Glutamatergic neuron (in vitro differentiated cells): ENCODE data around the gene MAGEB16. TPM values are rescaled to one million over a fixed set of nuclear protein-coding genes. Genes with fewer than 3 reads are reported as not detected.

Experiments
- DNase-seq: peaks from one replicate; pipeline ENCODE4 v3.0.0; 2022
- H3K27ac Mint-ChIP-seq: one replicate; pipeline ENCODE4 v1.8.0; 2020; ENCODE audit warnings: mild to moderate bottlenecking, mixed read lengths, inconsistent platforms; ENCODE audit not compliant: unreplicated experiment
- H3K27me3 Mint-ChIP-seq: one replicate; pipeline ENCODE4 v1.8.0; 2020; ENCODE audit warnings: mild to moderate bottlenecking, moderate library complexity, mixed read lengths, inconsistent platforms; ENCODE audit not compliant: unreplicated experiment
- H3K36me3 Mint-ChIP-seq: one replicate; pipeline ENCODE4 v1.8.0; 2020; ENCODE audit warnings: mild to moderate bottlenecking, mixed read lengths, inconsistent platforms; ENCODE audit not compliant: unreplicated experiment
- H3K4me1 Mint-ChIP-seq: one replicate; pipeline ENCODE4 v1.8.0; 2020; ENCODE audit warnings: mild to moderate bottlenecking, low read depth, mixed read lengths, inconsistent platforms; ENCODE audit not compliant: unreplicated experiment
- H3K4me3 Mint-ChIP-seq: one replicate; pipeline ENCODE4 v1.8.0; 2020; ENCODE audit warnings: mild to moderate bottlenecking, mixed read lengths, inconsistent platforms; ENCODE audit not compliant: unreplicated experiment
- H3K9me3 Mint-ChIP-seq: one replicate; pipeline ENCODE4 v1.8.0; 2020; ENCODE audit warnings: mild to moderate bottlenecking, moderate library complexity, mixed read lengths, inconsistent platforms; ENCODE audit not compliant: unreplicated experiment
- total RNA-seq: library from RNA; stranded (reverse); fragmentation: NEBNext Ultra II Directional; extraction: Animal tissue kit (Norgen Biotek cat#: 25700); gene quantifications from one replicate; pipeline ENCODE4 v1.2.1, GENCODE V29; 2021; ENCODE audit not compliant: unreplicated experiment
- TF ChIP-seq, protein P1 (sequence below): fragments of 200-600 bp; sonication (generic); IDR thresholded peaks from one replicate; pipeline ENCODE4 v1.5.0; 2021; ENCODE audit not compliant: partially characterized antibody, unreplicated experiment

The MAGEB16 gene
- total RNA-seq, 1 donor from 2014 or later = not detected

DNA sequence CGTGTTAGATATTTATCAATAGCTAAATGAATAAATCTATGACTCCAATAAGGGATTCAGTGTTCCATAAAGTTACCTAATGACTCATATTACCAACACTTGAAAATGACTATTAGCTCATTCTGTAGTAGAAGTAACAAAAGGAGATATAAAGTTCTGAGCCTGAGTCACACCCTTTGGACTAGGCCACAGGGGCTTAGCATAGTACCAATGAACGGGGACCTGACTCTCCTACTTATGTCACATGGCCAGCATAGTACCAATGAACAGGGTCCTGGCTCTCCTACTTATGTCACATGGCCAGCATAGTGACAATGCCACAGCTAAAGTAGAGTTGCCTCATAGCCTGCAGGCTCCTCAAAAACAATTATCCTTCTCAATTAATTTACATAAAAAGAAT lies 43.7 kb downstream of the MAGEB16 start:
- no peak overlapping the region for H3K27ac Mint-ChIP-seq
- H3K9me3 Mint-ChIP-seq = no peaks in the 10 kb centered on the region
- no peak overlapping the region for H3K4me3 Mint-ChIP-seq
- no peak for DNase-seq
- TF ChIP-seq, protein P1, sequence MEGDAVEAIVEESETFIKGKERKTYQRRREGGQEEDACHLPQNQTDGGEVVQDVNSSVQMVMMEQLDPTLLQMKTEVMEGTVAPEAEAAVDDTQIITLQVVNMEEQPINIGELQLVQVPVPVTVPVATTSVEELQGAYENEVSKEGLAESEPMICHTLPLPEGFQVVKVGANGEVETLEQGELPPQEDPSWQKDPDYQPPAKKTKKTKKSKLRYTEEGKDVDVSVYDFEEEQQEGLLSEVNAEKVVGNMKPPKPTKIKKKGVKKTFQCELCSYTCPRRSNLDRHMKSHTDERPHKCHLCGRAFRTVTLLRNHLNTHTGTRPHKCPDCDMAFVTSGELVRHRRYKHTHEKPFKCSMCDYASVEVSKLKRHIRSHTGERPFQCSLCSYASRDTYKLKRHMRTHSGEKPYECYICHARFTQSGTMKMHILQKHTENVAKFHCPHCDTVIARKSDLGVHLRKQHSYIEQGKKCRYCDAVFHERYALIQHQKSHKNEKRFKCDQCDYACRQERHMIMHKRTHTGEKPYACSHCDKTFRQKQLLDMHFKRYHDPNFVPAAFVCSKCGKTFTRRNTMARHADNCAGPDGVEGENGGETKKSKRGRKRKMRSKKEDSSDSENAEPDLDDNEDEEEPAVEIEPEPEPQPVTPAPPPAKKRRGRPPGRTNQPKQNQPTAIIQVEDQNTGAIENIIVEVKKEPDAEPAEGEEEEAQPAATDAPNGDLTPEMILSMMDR = no peak
- H3K27me3 Mint-ChIP-seq = no peaks in the 10 kb centered on the region
- no peaks in the 10 kb centered on the region for H3K4me1 Mint-ChIP-seq
- H3K36me3 Mint-ChIP-seq = no peaks in the 10 kb centered on the region

DNA sequence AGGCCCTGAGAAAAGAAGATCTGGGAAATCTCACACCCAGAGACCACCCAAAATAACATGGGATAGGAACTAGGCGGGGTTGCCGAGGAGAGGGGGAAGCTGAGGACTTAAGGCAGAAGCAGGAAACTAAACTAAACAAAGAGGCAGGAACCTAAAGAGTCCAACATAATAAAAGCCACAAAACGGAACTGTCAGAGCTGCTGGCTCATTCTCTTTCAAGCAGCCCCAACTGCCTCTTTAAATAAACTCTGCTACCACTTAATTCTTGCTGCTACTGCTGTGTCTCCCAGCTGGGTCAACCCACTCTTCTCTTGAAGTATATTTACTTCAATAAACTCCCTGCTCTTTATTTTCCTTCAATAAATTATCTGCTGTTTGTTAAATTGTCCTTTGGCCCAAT lies 44.5 kb downstream of the MAGEB16 start:
- Mint-ChIP-seq H3K4me3 (no peak overlapping the region), H3K36me3 (no peaks in the 10 kb centered on the region), H3K27ac (no peak overlapping the region), H3K27me3 (no peaks in the 10 kb centered on the region), H3K9me3 (no peaks in the 10 kb centered on the region), H3K4me1 (no peaks in the 10 kb centered on the region)
- TF ChIP-seq, protein P1 = no peak
- DNase-seq = no peak

DNA sequence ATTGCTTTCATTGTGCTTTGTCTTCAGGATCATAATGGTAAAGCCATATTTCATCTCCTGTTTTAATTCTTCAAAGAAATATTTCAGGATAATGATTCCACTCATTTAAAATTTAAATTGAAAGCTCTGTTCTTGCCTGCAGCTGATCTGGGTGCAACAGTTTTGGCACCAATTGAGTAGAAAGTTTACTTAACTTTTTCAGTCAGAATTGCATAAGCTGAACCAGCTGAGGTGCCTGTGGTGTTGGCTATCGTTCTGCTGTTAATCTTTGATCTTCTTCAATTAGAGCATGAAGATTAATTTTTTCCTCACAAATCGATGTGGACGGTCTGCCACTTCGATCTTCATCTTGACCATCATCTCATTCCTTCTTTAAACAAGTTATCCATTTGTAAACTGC lies 49.6 kb downstream of the MAGEB16 start:
- H3K27ac Mint-ChIP-seq = no peak overlapping the region
- H3K27me3 Mint-ChIP-seq = no peaks in the 10 kb centered on the region
- H3K4me3 Mint-ChIP-seq = no peak overlapping the region
- H3K9me3 Mint-ChIP-seq = no peaks in the 10 kb centered on the region
- no peak for DNase-seq
- H3K4me1 Mint-ChIP-seq = no peaks in the 10 kb centered on the region
- no peaks in the 10 kb centered on the region for H3K36me3 Mint-ChIP-seq
- TF ChIP-seq, protein P1 = no peak

Other genes starting within 250 kb of the MAGEB16 start
- 0.17 TPM for gene CFAP47, start 121.4 kb downstream of the MAGEB16 start, total RNA-seq